Activated CD8-positive, alpha-beta memory T cell treated with anti-CD3 and anti-CD28 coated beads, Interleukin-2, amount 50 U/mL, for 4 hours (primary cell): ENCODE results near the gene DHX16.
"Not testable (repeated sequence)": the region's sequence is repeated elsewhere in the genome, so short reads cannot be mapped to it uniquely, and the experiment has no call there.

Experiments used
- DNase-seq: peaks from one replicate; pipeline ENCODE4 v3.0.0-alpha.2; 2020

Gene DHX16

GRCh38 chr6:30678964-30679726 lies 6.3 kb upstream of the DHX16 start:
- DNase-seq = peak; percentile 95

DNA sequence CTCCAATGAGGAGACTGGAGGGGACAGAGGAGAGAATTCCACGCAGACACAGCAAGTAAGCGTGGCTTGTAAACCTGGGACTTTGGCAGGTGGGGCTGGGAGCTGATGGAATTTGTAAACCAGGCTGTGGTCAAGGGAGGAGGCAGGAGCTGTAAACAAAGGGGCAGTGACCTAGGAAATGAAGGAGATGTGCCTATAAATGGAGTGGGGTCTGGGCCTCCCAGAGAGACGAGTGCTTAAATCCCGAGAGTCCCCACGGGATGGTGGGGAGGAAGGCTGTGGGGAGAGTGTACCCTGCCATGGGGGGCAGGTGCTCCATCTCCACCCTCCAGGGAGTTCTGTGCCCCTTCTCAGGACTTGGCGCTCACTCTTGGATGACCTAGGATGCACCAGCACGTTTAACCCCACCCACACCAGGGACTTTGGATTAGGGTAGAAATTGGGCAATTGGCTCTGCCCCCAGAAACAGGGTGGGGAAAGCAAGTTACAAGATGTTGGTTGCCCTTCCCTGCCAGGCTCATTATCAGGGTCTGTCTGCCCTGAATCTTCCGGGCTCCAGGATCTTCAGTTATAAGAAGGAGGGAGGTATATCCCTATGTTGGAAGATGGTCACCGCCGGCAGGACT lies 4.0 kb upstream of the DHX16 start:
- DNase-seq = no peak

DNA sequence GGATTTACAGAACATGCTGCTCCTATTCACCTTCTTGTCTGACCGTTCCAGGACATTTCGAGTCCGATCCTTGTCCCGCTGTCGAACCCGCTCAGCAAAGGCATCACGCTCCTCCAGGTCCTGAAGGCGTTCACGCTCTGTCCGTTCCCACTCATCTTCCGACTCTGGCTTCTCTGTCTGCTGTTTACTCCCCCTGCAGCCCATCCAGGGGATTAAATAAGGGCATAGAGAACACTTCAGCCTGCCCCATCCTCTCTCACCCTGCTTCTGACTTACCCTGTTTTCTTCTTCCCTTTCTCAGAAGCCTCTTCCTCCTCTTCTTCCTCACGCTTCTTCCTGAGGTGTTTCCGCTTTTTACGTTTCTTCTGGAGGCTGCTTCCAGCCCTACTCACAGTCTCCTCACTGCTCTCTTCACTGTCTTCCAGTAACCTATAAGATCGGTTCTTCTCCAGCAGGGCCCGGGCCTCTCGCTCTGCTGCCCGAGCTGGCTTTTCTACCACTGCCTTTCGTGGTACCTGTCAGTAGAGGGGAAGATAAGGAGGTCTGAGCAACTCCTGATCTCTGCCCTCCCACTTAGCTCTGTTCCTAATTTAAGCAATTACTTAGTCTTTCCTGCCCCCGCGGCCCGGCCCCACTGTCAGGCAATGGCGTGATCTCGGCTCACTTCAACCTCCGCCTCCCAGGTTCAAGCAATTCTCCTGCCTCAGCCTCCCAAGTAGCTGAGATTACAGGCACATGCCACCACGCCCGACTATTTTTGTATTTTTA lies 1.9 kb downstream of the DHX16 start:
- DNase-seq = no peak

DNA sequence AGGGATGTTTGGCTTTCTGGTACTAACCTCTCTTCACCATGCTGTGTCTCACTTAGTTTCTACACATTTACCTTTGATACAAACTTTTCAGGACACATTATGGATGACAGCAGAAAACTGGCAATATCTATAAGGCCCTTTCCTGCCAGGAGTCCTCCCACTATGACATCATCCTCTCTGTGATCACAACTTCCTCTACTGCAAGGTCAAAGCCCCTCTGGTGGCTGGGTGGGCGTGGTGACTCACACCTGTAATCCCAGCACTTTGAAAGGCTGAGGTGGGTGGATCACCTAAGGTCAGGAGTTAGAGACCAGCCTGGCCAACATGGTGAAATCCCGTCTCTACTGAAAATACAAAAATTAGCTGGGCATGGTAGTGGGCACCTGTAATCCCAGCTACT lies 6.5 kb downstream of the DHX16 start:
- peak; percentile 70 for DNase-seq

GRCh38 chr6:30664994-30665767 lies 7.6 kb downstream of the DHX16 start:
- no peak for DNase-seq

DNA sequence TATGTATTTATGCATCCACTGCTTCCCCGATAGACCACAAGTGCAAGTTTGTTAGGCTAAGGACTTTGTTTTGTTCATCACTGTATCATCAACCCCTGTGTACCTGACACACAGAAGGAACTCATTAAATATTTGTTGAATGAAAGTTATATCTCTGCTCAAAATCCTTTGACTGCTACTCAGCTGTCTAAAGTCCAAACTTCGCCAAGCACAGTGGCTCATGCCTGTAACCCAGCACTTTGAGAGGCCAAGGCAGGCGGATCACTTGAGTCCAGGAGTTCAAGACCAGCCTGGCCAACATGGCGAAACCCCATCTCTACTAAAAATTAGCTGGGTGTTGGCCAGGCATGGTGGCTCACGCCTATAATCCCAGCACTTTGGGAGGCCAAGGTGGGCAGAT lies 14.9 kb downstream of the DHX16 start:
- DNase-seq = not testable (repeated sequence)

- no peak for DNase-seq
Measured at GRCh38 chr6:30657454-30657853, 15.4 kb downstream of the DHX16 start.

- no peak for DNase-seq
Measured at GRCh38 chr6:30656513-30656912, 16.3 kb downstream of the DHX16 start.

DNA sequence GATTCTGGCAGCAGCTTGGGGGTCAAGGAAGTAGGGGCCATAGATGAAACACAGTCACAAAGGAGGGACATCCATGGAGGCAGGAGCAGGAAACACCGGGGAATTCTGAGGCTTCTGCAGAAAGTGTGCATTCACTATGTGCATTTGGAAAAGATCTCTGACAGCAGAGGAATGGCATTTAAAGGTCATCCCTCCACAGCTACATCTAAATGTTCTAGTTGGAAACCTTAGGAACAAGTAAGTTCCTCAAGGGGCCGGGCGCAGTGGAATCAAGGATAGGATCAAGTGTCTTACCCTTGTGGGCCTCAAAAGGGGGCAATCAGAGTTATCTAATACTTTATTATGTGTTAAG lies 17.1 kb downstream of the DHX16 start:
- DNase-seq = no peak

- DNase-seq = no peak
Measured at GRCh38 chr6:30654798-30655742, 17.7 kb downstream of the DHX16 start.

- DNase-seq = no peak
Measured at GRCh38 chr6:30651143-30651542, 21.7 kb downstream of the DHX16 start.

GRCh38 chr6:30647242-30648116 lies 25.3 kb downstream of the DHX16 start:
- peak; percentile 74 for DNase-seq

GRCh38 chr6:30646450-30647241 lies 26.2 kb downstream of the DHX16 start, which contains the start of gene C6orf136:
Gene C6orf136, plus strand, starts transcription at chr6:30647133. Its CDS starts 99 bp downstream, at chr6:30647232.
- DNase-seq = peak; percentile 92

GRCh38 chr6:30645989-30646388 lies 26.8 kb downstream of the DHX16 start:
- no peak for DNase-seq

DNA sequence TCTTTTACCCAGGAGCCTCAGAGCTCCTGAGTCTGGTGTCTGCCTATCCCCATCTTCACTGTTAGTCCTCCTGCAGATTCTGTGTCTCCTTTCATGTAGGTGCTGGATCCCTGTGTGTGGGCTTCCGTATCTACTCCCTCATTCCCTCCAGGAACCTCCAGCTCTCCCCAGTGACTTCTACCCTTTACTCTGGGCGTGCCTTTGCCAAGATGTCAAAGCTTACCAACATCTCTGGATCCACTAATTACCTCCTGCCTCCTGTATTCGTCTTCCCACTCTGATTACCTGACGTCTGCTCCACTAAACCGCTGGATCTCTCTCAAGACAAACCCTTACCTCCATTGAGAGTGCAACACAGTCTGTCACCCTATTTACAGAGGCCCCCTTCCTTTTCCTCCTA lies 28.0 kb downstream of the DHX16 start:
- DNase-seq = no peak

DNA sequence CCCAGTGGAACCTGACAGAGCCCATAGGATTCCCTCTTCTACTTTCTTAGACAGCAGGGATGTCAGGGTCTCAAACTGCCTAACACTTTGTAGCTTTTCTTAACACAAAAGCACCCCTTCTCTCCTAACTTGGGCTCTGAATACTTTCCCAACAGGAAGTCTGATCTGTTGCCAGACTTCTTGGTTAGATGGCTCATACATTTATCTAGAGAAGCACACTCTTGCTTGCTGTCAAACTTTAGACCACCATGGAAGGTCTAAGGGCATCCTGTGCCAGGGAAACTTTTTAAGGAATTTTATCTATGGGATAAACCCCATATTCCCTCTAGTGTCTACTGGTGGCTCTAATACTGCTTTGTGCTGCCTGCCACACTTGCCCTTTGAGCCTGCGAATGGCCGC lies 29.1 kb downstream of the DHX16 start:
- no peak for DNase-seq

- DNase-seq = no peak
Measured at GRCh38 chr6:30641048-30641447, 31.8 kb downstream of the DHX16 start.

DNA sequence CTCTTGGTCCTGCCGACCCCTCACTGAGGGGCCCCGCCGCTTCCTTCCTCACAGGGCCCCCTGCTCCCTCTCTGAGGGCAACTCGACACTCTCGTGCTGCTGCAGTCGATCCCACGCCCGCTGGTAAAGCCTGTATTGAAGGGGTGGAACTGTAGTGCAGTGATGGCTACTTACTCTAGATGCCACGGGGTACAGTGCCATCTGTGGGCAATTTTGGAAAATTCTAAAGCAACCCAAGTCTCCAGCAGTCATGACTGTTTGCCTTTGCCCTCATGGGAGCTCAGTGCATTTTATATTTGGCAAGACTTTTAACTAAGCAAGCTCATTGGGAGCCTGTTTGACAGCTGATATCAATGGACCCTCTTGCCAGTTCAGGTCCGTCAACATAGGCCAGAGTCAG lies 32.3 kb downstream of the DHX16 start:
- no peak for DNase-seq

DNA sequence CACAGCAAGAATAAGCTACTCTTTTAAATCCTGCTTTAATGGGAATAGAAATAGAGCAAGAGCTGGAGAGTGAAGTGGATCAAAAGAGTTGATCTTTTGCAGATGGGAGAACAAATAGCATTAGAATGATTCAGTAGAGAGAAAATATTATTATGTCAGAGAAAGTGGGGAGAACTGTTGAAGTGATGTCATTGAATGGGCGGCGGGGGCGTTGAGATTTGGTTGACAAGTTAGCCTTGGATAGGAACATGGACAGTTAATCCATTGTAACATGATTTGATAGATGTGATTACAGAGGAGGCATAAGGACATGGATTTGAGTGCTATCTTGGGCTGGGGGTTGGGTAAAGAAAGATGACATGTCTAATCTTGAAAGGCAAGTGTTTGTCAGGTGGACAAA lies 37.0 kb downstream of the DHX16 start:
- no peak for DNase-seq
